Keratinocyte (primary cell): ENCODE results near the gene NXN.

Experiments
- EZH2 ChIP-seq: IDR thresholded peaks from one replicate; pipeline ENCODE4 v1.6.1; 2012; ENCODE audit warnings: inconsistent platforms, mild to moderate bottlenecking, low read length, moderate library complexity
- TF ChIP-seq, protein P1 (sequence below), 3 experiments: IDR thresholded peaks in 1 of 3; conservative IDR thresholded peaks in 1 of 3; optimal IDR thresholded peaks in 1 of 3; 2 replicates in 2 of 3; 3 replicates in 1 of 3; pipeline versions ENCODE3 to v1.5.1; 2011; ENCODE audit warnings: low read length in 3 of 3, mild to moderate bottlenecking in 3 of 3, moderate library complexity in 2 of 3, control low read depth in 1 of 3, inconsistent platforms in 1 of 3; ENCODE audit not compliant: insufficient read depth in 2 of 3; ENCODE audit errors: extremely low read depth in 1 of 3

DNA sequence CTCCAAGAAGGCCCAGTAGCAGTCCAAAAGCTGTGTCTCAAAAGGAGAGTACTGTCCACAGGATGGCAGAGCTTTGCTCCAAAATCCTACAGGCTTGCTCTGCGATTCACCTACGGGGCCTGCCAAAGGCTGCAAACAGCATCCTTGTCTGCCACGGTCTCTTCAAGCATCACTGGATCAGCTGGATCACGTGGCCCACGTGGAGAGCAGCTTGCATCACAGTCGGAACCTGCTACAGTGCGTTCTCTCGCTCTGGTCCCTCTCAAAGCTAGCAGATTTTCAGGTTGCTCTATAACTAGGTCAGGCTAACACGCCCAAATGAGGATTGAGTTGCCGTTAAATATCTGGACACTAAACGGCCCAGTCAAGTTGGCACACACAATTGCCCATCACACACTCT is 9.0 kb upstream of the NXN start:
- TF ChIP-seq EZH2, result no peak
- TF ChIP-seq, protein P1, sequence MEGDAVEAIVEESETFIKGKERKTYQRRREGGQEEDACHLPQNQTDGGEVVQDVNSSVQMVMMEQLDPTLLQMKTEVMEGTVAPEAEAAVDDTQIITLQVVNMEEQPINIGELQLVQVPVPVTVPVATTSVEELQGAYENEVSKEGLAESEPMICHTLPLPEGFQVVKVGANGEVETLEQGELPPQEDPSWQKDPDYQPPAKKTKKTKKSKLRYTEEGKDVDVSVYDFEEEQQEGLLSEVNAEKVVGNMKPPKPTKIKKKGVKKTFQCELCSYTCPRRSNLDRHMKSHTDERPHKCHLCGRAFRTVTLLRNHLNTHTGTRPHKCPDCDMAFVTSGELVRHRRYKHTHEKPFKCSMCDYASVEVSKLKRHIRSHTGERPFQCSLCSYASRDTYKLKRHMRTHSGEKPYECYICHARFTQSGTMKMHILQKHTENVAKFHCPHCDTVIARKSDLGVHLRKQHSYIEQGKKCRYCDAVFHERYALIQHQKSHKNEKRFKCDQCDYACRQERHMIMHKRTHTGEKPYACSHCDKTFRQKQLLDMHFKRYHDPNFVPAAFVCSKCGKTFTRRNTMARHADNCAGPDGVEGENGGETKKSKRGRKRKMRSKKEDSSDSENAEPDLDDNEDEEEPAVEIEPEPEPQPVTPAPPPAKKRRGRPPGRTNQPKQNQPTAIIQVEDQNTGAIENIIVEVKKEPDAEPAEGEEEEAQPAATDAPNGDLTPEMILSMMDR (optimal IDR thresholded peaks at IDR 0.05 in 1 of 3, IDR thresholded peaks at IDR 0.05 in 1 of 3, conservative IDR thresholded peaks at IDR 0.05 in 1 of 3; ENCODE audit: extremely low read depth in 1 of 3, insufficient read depth in 2 of 3, low read length in 3 of 3), result no peak
